Erythroblast (primary cell): ENCODE measurements around the gene UBE3B.

Experiments used
- GATA1 ChIP-seq: IDR thresholded peaks from 2 replicates; pipeline ENCODE4 v1.6.1; 2011; ENCODE audit warnings: low read depth, mild to moderate bottlenecking, control low read depth, low read length, moderate library complexity
- POLR2A ChIP-seq: IDR thresholded peaks from 2 replicates; pipeline ENCODE4 v1.6.1; 2011; ENCODE audit warnings: mild to moderate bottlenecking, low read length

GRCh38 chr12:109549613-109550270, 72.3 kb downstream of the UBE3B start:
- no peak for TF ChIP-seq POLR2A
- TF ChIP-seq GATA1 = no peak
